ENCODE data around the gene COL24A1. TPM values are rescaled to one million over a fixed set of nuclear protein-coding genes. Genes with fewer than 3 reads are reported as not detected.
"Not testable (repeated sequence)": the region's sequence is repeated elsewhere in the genome, so short reads cannot be mapped to it uniquely, and the experiment has no call there.

The COL24A1 gene
- total RNA-seq, 1 donor from 2014 or later: 3.7 TPM

- Histone ChIP-seq H3K4me3 (ENCODE audit: low read length in 3 of 3) (no peak overlapping the region), H3K4me1 (ENCODE audit: control insufficient read depth in 3 of 3, insufficient read depth in 3 of 3, low read length in 3 of 3) (no peaks in the 10 kb centered on the region), H3K9ac (ENCODE audit: low read depth in 1 of 3, low read length in 3 of 3) (no peak overlapping the region), H3K9me3 (ENCODE audit: control insufficient read depth in 3 of 3, low read length in 3 of 3) (no peaks in the 10 kb centered on the region), H3K27me3 (ENCODE audit: control insufficient read depth in 3 of 3, insufficient read depth in 3 of 3, low read length in 3 of 3) (no peaks in the 10 kb centered on the region), H3K36me3 (ENCODE audit: control insufficient read depth in 3 of 3, insufficient read depth in 3 of 3, low read length in 3 of 3) (no peaks in the 10 kb centered on the region), H3K27ac (ENCODE audit: low read depth, low read length) (no peak overlapping the region)
These were observed 355.1 kb downstream of the COL24A1 start for GRCh38 chr1:85801520-85801919.

GRCh38 chr1:85799737-85800136 is 356.8 kb downstream of the COL24A1 start:
- no peaks in the 10 kb centered on the region for H3K9me3 ChIP-seq (ENCODE audit: control insufficient read depth in 3 of 3, low read length in 3 of 3)
- no peak overlapping the region for H3K9ac ChIP-seq (ENCODE audit: low read depth in 1 of 3, low read length in 3 of 3)
- no peaks in the 10 kb centered on the region for H3K27me3 ChIP-seq (ENCODE audit: control insufficient read depth in 3 of 3, insufficient read depth in 3 of 3, low read length in 3 of 3)
- no peaks in the 10 kb centered on the region for H3K4me1 ChIP-seq (ENCODE audit: control insufficient read depth in 3 of 3, insufficient read depth in 3 of 3, low read length in 3 of 3)
- no peak overlapping the region for H3K4me3 ChIP-seq (ENCODE audit: low read length in 3 of 3)
- no peak overlapping the region for H3K27ac ChIP-seq (ENCODE audit: low read depth, low read length)
- no peaks in the 10 kb centered on the region for H3K36me3 ChIP-seq (ENCODE audit: control insufficient read depth in 3 of 3, insufficient read depth in 3 of 3, low read length in 3 of 3)

GRCh38 chr1:85798419-85798818 is 358.2 kb downstream of the COL24A1 start:
- Histone ChIP-seq H3K27ac (ENCODE audit: low read depth, low read length) (no peak overlapping the region), H3K27me3 (ENCODE audit: control insufficient read depth in 3 of 3, insufficient read depth in 3 of 3, low read length in 3 of 3) (no peaks in the 10 kb centered on the region), H3K36me3 (ENCODE audit: control insufficient read depth in 3 of 3, insufficient read depth in 3 of 3, low read length in 3 of 3) (no peaks in the 10 kb centered on the region), H3K9ac (ENCODE audit: low read depth in 1 of 3, low read length in 3 of 3) (no peak overlapping the region), H3K4me3 (ENCODE audit: low read length in 3 of 3) (no peak overlapping the region), H3K4me1 (ENCODE audit: control insufficient read depth in 3 of 3, insufficient read depth in 3 of 3, low read length in 3 of 3) (no peaks in the 10 kb centered on the region), H3K9me3 (ENCODE audit: control insufficient read depth in 3 of 3, low read length in 3 of 3) (no peaks in the 10 kb centered on the region)

GRCh38 chr1:85777021-85777420 is 379.6 kb downstream of the COL24A1 start:
- H3K36me3 ChIP-seq (ENCODE audit: control insufficient read depth in 3 of 3, insufficient read depth in 3 of 3, low read length in 3 of 3); H3K9ac ChIP-seq (ENCODE audit: low read depth in 1 of 3, low read length in 3 of 3); H3K9me3 ChIP-seq (ENCODE audit: control insufficient read depth in 3 of 3, low read length in 3 of 3); H3K27ac ChIP-seq (ENCODE audit: low read depth, low read length); H3K27me3 ChIP-seq (ENCODE audit: control insufficient read depth in 3 of 3, insufficient read depth in 3 of 3, low read length in 3 of 3); H3K4me1 ChIP-seq (ENCODE audit: control insufficient read depth in 3 of 3, insufficient read depth in 3 of 3, low read length in 3 of 3); H3K4me3 ChIP-seq (ENCODE audit: low read length in 3 of 3): not testable (repeated sequence)

DNA sequence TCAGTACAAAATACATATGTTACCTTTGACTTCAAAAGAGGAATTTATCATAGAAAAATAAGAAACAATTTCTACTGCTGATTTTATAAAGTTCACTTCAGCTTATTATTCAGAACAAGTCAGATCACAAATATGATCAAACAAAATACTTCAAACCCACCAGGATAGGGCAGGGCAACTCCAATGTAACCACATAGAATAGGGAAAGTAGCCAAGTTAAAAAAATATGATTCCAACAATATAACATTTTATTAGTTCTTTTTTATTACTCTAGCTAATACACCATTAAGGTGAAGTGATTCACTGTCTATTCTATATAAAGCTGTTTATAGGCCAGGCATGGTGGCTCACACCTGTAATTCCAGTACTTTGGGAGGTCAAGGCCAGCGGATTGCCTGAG is 393.8 kb downstream of the COL24A1 start:
- Histone ChIP-seq H3K27me3 (ENCODE audit: control insufficient read depth in 3 of 3, insufficient read depth in 3 of 3, low read length in 3 of 3) (no peaks in the 10 kb centered on the region), H3K36me3 (ENCODE audit: control insufficient read depth in 3 of 3, insufficient read depth in 3 of 3, low read length in 3 of 3) (no peaks in the 10 kb centered on the region), H3K4me1 (ENCODE audit: control insufficient read depth in 3 of 3, insufficient read depth in 3 of 3, low read length in 3 of 3) (no peaks in the 10 kb centered on the region), H3K4me3 (ENCODE audit: low read length in 3 of 3) (no peak overlapping the region), H3K9me3 (ENCODE audit: control insufficient read depth in 3 of 3, low read length in 3 of 3) (no peaks in the 10 kb centered on the region), H3K27ac (ENCODE audit: low read depth, low read length) (no peak overlapping the region), H3K9ac (ENCODE audit: low read depth in 1 of 3, low read length in 3 of 3) (no peak overlapping the region)

GRCh38 chr1:85756864-85757263 is 399.7 kb downstream of the COL24A1 start:
- Histone ChIP-seq H3K27ac (ENCODE audit: low read depth, low read length) (no peak overlapping the region), H3K4me1 (ENCODE audit: control insufficient read depth in 3 of 3, insufficient read depth in 3 of 3, low read length in 3 of 3) (no peaks in the 10 kb centered on the region), H3K9ac (ENCODE audit: low read depth in 1 of 3, low read length in 3 of 3) (no peak overlapping the region), H3K9me3 (ENCODE audit: control insufficient read depth in 3 of 3, low read length in 3 of 3) (peaks cover 0 to 2% (median 0%) of the 10 kb centered on the region in 3 donors), H3K4me3 (ENCODE audit: low read length in 3 of 3) (no peak overlapping the region), H3K27me3 (ENCODE audit: control insufficient read depth in 3 of 3, insufficient read depth in 3 of 3, low read length in 3 of 3) (no peaks in the 10 kb centered on the region), H3K36me3 (ENCODE audit: control insufficient read depth in 3 of 3, insufficient read depth in 3 of 3, low read length in 3 of 3) (no peaks in the 10 kb centered on the region)

DNA sequence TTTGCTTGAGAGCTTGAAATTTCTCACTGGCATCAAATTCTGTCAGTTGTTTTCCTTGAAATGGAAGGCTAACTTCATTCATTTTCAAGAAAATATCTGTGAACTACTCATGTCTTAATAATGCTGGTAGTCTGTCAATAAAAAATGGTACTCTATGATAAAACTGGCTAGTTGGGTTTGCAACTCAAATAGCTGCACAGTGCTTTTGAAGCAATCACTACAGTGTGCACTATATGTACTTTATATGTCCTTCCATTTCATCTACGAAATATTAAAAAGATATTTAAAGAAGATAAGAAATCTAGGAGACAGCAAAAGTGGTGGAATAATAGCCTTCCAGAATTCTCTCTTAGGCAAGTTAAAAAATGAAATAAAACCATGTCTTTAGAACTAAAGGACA is 408.5 kb downstream of the COL24A1 start:
- Histone ChIP-seq H3K36me3 (ENCODE audit: control insufficient read depth in 3 of 3, insufficient read depth in 3 of 3, low read length in 3 of 3) (no peaks in the 10 kb centered on the region), H3K27me3 (ENCODE audit: control insufficient read depth in 3 of 3, insufficient read depth in 3 of 3, low read length in 3 of 3) (no peaks in the 10 kb centered on the region), H3K4me1 (ENCODE audit: control insufficient read depth in 3 of 3, insufficient read depth in 3 of 3, low read length in 3 of 3) (no peaks in the 10 kb centered on the region), H3K9ac (ENCODE audit: low read depth in 1 of 3, low read length in 3 of 3) (no peak overlapping the region), H3K4me3 (ENCODE audit: low read length in 3 of 3) (no peak overlapping the region), H3K27ac (ENCODE audit: low read depth, low read length) (no peak overlapping the region), H3K9me3 (ENCODE audit: control insufficient read depth in 3 of 3, low read length in 3 of 3) (no peaks in the 10 kb centered on the region)

- H3K27me3 ChIP-seq (ENCODE audit: control insufficient read depth in 3 of 3, insufficient read depth in 3 of 3, low read length in 3 of 3): no peaks in the 10 kb centered on the region
- no peaks in the 10 kb centered on the region for H3K4me1 ChIP-seq (ENCODE audit: control insufficient read depth in 3 of 3, insufficient read depth in 3 of 3, low read length in 3 of 3)
- no peak overlapping the region for H3K9ac ChIP-seq (ENCODE audit: low read depth in 1 of 3, low read length in 3 of 3)
- no peaks in the 10 kb centered on the region for H3K9me3 ChIP-seq (ENCODE audit: control insufficient read depth in 3 of 3, low read length in 3 of 3)
- no peak overlapping the region for H3K27ac ChIP-seq (ENCODE audit: low read depth, low read length)
- no peak overlapping the region for H3K4me3 ChIP-seq (ENCODE audit: low read length in 3 of 3)
- no peaks in the 10 kb centered on the region for H3K36me3 ChIP-seq (ENCODE audit: control insufficient read depth in 3 of 3, insufficient read depth in 3 of 3, low read length in 3 of 3)
These were observed 409.8 kb downstream of the COL24A1 start for GRCh38 chr1:85746777-85747176.

DNA sequence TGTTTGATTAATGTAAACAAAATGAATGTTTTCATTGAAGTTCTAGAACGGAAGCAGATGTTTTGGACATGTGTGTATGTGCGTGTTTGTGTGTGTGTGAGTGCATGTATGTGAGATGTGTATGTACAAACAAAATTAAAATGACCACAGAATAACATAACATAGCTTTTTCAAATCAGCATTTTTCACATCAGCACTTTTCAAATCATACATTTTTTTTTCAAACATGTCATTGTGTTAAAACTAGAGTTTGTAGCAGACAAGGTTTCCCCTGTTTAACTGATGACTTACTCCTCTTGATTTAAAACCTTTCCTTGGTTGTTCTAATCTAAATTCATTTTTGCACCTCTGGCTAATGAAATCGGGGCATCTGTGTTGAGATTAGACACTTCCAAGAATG is 412.8 kb downstream of the COL24A1 start:
- Histone ChIP-seq H3K4me1 (ENCODE audit: control insufficient read depth in 3 of 3, insufficient read depth in 3 of 3, low read length in 3 of 3) (no peaks in the 10 kb centered on the region), H3K9ac (ENCODE audit: low read depth in 1 of 3, low read length in 3 of 3) (no peak overlapping the region)

DNA sequence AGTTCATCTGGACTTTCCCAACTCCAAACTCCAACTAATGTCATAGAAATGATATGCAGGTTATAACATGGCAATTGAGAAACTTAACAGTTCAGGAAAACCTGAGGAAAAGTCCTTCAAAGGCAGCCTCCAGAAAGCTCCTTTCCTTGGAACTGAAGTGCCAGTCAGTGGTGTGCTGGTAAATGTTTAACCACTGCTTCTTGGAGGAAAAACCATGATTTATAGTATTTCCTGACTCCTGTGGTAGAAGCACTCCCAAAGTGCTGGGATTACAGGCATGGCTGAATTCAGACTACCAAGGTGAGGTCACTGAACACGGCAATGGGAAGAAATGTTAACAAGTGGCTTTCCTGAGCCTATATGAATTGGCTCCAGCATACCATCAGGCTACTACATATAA is 421.6 kb downstream of the COL24A1 start:
- Histone ChIP-seq H3K4me3 (ENCODE audit: low read length in 3 of 3) (no peak overlapping the region), H3K9ac (ENCODE audit: low read depth in 1 of 3, low read length in 3 of 3) (no peak overlapping the region), H3K27me3 (ENCODE audit: control insufficient read depth in 3 of 3, insufficient read depth in 3 of 3, low read length in 3 of 3) (no peaks in the 10 kb centered on the region), H3K4me1 (ENCODE audit: control insufficient read depth in 3 of 3, insufficient read depth in 3 of 3, low read length in 3 of 3) (no peaks in the 10 kb centered on the region), H3K9me3 (ENCODE audit: control insufficient read depth in 3 of 3, low read length in 3 of 3) (no peaks in the 10 kb centered on the region), H3K27ac (ENCODE audit: low read depth, low read length) (no peak overlapping the region), H3K36me3 (ENCODE audit: control insufficient read depth in 3 of 3, insufficient read depth in 3 of 3, low read length in 3 of 3) (no peaks in the 10 kb centered on the region)

More for the DNA sequence above, 412.8 kb downstream of the COL24A1 start:
- Histone ChIP-seq H3K36me3 (ENCODE audit: control insufficient read depth in 3 of 3, insufficient read depth in 3 of 3, low read length in 3 of 3) (no peaks in the 10 kb centered on the region), H3K4me3 (ENCODE audit: low read length in 3 of 3) (no peak overlapping the region), H3K27me3 (ENCODE audit: control insufficient read depth in 3 of 3, insufficient read depth in 3 of 3, low read length in 3 of 3) (no peaks in the 10 kb centered on the region), H3K9me3 (ENCODE audit: control insufficient read depth in 3 of 3, low read length in 3 of 3) (no peaks in the 10 kb centered on the region), H3K27ac (ENCODE audit: low read depth, low read length) (no peak overlapping the region)
